ENCODE measurements around the gene HDAC4.

Gene HDAC4

GRCh38 chr2:239296020-239296932, 104.5 kb downstream of the HDAC4 start:
- no peak for DNase-seq (ENCODE audit: low read depth in 2 of 2)

- no peak for DNase-seq (ENCODE audit: low read depth in 2 of 2)
These were observed 105.3 kb downstream of the HDAC4 start for GRCh38 chr2:239295377-239296019.

- no peak for DNase-seq (ENCODE audit: low read depth in 2 of 2)
These were observed 106.2 kb downstream of the HDAC4 start for GRCh38 chr2:239294571-239295054.

GRCh38 chr2:239293775-239294430, 106.9 kb downstream of the HDAC4 start:
- no peak for DNase-seq (ENCODE audit: low read depth in 2 of 2)

GRCh38 chr2:239292959-239293774, 107.7 kb downstream of the HDAC4 start:
- DNase-seq (ENCODE audit: low read depth in 2 of 2) = no peak

- DNase-seq (ENCODE audit: low read depth in 2 of 2) = no peak
These were observed 108.3 kb downstream of the HDAC4 start for GRCh38 chr2:239292531-239292930.

- no peak for DNase-seq (ENCODE audit: low read depth in 2 of 2)
These were observed 109.1 kb downstream of the HDAC4 start for GRCh38 chr2:239291475-239292350.

- no peak for DNase-seq (ENCODE audit: low read depth in 2 of 2)
These were observed 110.0 kb downstream of the HDAC4 start for GRCh38 chr2:239290618-239291474.

GRCh38 chr2:239289545-239289944, 111.3 kb downstream of the HDAC4 start:
- DNase-seq (ENCODE audit: low read depth in 2 of 2) = no peak

- DNase-seq (ENCODE audit: low read depth in 2 of 2) = no peak
These were observed 111.8 kb downstream of the HDAC4 start for GRCh38 chr2:239288951-239289511.

GRCh38 chr2:239288237-239288636, 112.6 kb downstream of the HDAC4 start:
- DNase-seq (ENCODE audit: low read depth in 2 of 2) = no peak

- DNase-seq (ENCODE audit: low read depth in 2 of 2) = no peak
These were observed 113.4 kb downstream of the HDAC4 start for GRCh38 chr2:239287461-239287860.

GRCh38 chr2:239286901-239287300, 113.9 kb downstream of the HDAC4 start:
- no peak for DNase-seq (ENCODE audit: low read depth in 2 of 2)

GRCh38 chr2:239285932-239286230, 114.9 kb downstream of the HDAC4 start:
- DNase-seq (ENCODE audit: low read depth in 2 of 2) = no peak

GRCh38 chr2:239285071-239285931, 115.5 kb downstream of the HDAC4 start:
- no peak for DNase-seq (ENCODE audit: low read depth in 2 of 2)

- no peak for DNase-seq (ENCODE audit: low read depth in 2 of 2)
These were observed 116.6 kb downstream of the HDAC4 start for GRCh38 chr2:239283961-239284795.

- no peak for DNase-seq (ENCODE audit: low read depth in 2 of 2)
These were observed 117.4 kb downstream of the HDAC4 start for GRCh38 chr2:239283288-239283945.
